Measurements from ENCODE around the gene SAMD8. TPM values are rescaled to one million over a fixed set of nuclear protein-coding genes. Genes with fewer than 3 reads are reported as not detected.
A peak's percentile ranks its signal among the peaks of the same experiment; 100 is the strongest.

SAMD8 gene
- polyA plus RNA-seq (ENCODE audit: insufficient read length in 3 of 3) = 10 to 100 TPM; 12.1 to 15.4 (median 13.4) TPM

DNA sequence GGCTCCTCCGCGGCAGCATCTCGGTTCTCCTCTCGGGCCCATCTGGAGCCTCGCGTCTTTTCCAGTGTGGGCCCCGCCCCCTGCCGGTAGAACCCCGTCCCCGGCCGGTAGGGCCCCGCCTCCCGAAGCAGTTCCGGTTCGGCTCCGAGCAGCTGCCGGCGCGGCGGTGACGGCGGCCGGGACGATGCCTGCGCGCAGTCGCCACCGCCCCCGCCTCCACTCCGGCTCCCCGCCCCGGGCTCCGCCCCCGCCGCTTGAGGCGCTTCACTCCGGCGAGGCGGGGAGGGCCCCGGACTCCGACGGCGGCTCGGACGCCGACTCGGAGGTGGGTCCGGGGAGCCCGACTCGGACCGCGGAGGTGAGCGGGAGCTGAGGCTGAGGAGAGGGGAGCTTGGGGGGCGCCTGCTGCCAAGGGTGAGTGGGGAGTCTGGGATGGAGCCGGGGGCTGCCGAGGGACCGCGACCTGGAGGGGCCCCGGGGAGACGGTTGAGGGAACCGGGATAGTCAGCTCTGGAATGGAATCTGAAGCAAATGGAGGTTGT lies at the start of gene SAMD8:
Gene SAMD8 (plus strand): TSS at position 292 of the 542 bp plus-strand sequence. CDS start 38,873 bp downstream, outside the sequence.
- DNase-seq (ENCODE audit: low read depth in 3 of 3, low spot score in 2 of 3) = peak in 2 of 3 donors; percentile 84 to 88

DNA sequence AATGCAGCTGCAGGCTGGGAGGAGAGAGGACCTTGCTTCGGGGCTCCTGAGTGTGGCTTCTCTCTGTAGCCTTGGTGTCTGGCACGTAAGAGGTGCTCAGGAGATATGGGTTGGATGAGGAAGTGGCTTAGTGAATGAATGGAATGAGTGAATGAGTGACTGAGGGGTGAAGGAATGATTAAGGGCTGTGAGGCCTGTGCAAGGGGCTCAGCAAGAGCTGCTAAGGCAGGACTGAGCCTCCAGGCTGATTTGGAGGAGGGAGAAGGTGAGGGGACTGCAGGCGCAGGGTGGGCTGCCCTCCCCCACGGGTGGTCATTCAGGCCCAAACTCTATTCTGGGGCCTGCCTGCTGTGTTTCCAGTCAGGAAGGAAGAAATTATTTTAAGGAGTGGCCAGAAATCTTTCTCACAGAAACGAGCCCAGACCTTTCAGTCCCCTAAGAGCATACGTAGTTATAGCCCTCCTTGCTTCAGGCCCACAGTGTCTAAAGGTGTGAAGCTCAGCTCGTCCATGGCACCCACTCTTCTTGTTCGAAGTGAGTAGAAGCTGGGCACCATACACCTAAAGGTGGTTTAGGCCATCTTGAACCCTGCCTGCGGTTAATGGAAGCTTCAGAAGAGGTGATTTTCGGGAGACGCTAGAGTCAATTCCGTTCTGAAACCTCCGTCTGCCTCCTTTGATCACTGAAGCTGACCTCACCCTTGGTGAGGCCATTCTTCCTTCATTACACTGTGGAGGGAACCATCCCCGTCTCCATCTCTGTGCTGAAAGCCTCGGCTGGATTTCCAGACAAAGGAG lies 49.5 kb upstream of the SAMD8 start:
- DNase-seq (ENCODE audit: low read depth in 3 of 3, low spot score in 2 of 3) = no peak

DNA sequence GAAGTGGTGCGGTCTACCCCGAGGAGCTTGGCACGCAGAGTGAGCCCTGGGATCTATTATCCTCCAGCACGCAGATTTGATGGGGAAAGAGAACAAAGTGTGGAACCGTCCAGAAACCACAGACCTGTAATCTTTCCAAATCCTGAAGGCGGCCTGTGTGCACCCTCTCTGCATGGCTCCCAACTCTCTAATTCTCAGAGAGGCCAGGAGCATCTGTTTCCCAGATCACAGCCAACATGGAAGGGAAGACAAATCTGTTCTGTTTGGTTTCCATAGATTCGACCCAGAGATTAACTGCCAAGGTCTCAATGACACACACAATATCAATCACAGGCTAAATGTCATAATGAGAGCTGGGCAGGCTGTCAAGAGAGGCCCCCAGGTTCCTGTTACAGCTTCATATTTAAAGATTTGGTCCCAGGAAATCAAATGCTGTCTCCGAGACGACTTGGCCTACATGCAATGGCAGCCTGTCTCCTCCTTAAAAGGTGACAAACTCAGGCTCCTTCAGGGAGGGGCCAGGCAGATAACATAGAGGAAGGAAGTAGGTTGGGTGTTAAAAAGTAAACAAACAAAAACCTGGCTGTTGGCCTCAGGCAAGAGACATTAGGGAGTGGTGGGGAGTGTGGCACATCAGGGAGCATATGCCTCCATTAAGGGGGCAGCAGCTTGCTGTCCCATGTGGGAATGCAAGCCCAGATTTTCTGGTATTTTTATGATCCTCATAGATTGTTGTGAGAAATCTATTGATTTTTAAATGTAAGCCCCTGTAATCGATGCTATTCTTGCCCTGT lies 48.8 kb upstream of the SAMD8 start:
- DNase-seq (ENCODE audit: low read depth in 3 of 3, low spot score in 2 of 3) = no peak

DNA sequence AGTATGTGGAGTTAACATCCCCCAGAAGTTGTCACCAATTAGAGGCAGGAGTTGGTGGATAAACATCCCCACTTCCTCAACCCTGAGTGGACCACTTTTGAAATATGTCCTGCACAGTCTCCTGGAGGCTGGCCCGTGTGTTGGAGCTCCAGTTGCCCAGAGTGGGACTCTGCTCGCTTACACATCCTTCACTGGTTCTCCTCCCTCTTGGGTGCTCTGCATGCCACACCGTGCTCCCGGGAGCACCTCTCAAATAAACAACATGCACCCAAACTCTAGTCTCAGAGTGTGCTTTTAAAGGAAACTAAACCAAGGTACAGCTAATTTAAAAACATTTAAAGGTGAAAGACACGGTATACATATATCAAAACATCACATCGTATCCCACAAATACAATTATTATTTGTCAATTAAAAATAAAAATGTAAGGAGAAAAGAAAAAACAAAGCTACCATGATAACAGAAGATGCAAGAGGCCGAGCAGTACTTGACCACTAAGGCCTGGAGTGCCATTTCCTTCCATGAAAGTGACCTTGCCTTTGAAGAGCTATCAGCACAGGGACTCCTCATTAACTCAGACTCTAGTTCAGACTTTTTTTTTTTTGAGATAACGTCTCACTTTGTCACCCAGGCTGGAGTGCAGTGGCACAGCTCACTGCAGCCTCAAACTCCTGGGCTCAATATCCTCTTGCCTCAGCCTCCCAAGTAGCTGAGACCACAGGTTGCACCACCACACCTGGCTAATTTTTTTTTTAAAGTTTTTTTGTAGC lies 47.8 kb upstream of the SAMD8 start:
- DNase-seq (ENCODE audit: low read depth in 3 of 3, low spot score in 2 of 3) = no peak

DNA sequence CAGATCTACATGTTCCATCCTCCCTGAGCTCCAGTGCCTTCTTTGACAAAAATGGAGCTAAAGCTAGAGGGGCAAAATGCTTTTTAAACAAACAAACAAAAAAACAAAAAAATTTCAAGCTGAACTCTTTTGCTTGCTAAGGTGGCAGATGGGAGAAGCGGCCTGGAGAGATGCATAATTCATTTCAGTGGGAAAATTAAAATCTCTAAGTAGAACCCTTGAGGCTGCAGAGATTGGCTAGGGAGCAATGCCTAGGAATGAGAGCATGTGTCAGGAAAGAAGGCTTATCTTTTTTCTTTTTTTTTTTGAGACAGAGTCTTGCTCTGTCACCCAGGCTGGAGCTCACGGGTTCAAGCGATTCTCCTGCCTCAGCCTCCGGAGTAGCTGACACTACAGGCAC lies 46.4 kb upstream of the SAMD8 start:
- no peak for DNase-seq (ENCODE audit: low read depth in 3 of 3, low spot score in 2 of 3)

DNA sequence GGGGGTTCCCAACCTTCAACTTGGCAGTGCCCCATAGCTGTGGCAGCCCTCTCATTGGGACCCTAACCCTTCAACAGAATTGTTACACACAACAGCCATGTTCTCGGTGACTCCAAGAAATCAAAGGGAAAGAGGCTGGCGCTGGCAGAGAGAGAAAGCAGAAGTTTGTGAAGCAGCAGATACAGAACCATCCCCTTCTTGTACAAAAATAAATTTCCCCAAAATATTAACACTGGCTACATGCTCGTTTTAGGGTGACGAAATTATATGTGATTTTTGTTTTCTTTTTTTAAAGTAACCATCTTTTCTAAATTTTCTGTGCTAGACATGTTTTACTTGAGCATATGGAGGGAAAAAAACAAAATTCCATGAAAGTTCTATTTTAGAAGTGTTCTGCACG lies 45.2 kb upstream of the SAMD8 start:
- DNase-seq (ENCODE audit: low read depth in 3 of 3, low spot score in 2 of 3) = no peak

DNA sequence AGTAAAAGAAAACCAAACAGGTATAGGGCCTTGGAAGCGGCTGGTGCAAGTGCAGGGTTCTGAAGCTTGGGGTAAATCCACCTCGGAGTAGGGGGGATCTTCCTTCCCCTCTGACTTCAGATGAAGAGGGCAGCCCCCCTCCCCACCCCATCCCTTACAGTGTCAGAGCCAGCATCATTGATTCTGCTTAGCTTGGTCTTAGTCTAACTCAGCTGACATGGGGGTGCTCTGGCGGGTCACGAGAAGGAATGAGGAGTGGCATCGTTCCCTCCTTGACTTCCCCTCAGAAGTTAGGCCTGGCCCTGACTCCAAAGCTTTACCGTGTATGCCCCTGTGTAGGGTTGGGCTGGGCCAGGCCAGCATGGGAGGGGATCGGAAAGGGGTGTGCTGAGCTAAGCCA lies 44.2 kb upstream of the SAMD8 start:
- no peak for DNase-seq (ENCODE audit: low read depth in 3 of 3, low spot score in 2 of 3)

DNA sequence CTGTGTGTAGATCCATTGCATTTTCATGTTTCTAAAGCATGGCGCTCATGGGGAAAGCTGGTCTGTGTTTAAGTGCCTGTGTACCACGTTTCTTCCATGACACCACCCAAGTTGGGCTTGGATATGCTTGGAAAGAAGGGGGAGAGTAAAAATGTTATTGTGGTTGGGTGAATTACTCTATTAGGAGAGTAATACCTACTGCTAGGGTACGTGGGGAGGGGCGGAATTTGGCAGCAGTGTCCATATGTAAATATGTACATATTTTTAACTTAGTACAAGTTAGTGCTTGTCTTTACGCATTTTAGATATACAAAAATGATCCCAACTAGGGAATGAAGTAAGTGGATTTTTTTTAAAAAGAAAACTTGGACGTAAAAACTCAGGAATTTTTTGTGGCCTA lies 42.9 kb upstream of the SAMD8 start:
- no peak for DNase-seq (ENCODE audit: low read depth in 3 of 3, low spot score in 2 of 3)

DNA sequence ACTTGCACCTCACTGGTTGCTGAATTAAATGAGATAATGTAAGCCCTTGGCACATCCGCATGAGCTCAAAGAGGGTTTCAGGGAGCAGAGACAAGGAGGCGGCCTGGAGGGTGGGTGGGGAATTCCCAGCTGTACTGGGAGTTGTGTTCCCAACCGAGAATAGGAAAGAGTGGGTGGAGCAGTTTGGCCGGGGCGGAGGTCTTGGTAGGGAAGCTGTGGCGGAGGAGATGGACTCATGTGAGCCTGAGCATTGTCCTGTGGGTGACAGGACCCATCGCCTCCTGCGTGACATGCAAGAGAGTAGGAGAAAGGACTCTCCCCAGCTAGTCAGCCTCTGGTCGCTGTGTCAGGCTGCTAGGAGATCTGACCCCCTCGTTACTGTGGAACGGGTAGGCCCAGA lies 41.0 kb upstream of the SAMD8 start:
- no peak for DNase-seq (ENCODE audit: low read depth in 3 of 3, low spot score in 2 of 3)

DNA sequence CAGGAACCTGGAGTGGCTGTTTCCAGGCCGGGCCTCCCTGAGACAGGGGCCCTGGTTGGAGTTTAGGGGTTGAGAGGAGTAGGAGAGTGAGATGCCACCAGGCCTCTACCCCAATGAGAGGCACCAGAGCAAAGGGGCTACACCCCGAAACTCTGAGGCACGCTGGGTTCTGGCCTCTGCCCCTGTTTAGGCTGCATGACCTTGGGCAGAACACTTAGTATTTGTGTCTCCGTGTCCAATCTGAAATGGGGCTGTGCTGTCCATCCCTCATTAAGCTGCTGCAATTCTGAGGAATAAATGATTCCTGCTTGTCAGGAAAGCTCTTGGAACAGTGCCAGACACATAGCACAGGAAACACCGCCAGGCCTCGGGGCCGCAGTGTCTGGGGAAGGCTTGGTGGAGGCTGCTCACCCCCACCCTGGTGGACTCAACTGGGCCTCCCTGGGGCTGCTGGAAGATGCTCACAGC lies 40.5 kb upstream of the SAMD8 start:
- DNase-seq (ENCODE audit: low read depth in 3 of 3, low spot score in 2 of 3) = peak; percentile 27 to 50 (median 42)

DNA sequence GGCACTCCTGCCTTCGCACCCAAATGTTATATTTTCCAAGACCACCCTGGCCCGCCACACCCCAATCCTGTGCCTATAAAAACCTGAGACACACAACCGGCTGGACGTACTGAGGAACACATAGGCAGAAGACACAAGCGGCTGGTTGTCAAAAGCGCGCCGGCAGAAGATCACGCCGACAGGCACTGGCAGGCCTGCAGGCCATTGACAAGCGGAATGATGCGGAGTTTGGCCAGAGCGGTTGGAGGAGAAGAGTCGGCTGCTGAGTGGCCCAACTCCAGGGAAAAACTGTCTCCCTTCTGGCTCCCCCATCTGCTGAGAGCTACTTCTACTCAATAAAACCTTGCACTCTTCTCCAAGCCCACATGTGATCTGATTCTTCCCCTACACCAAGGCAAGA lies 39.7 kb upstream of the SAMD8 start:
- no peak for DNase-seq (ENCODE audit: low read depth in 3 of 3, low spot score in 2 of 3)

DNA sequence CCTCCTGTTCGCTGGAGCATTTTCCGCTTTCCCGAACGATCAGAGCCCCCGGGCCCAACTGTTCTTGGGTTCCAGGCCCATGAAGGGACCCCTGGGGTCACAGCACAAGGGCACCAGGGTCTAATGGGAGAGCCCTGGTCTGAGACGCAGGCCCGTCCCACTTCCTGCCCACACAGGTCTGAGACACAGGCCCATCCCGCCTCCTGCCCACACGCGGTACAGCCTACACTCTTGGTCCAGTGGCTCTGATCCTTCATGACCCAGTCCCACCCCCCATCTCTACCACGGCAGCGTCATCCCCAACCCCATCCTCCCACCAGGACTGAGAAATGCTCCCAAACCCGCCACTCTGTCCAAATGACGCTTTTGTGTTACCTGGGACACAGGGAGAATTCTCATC lies 38.7 kb upstream of the SAMD8 start:
- no peak for DNase-seq (ENCODE audit: low read depth in 3 of 3, low spot score in 2 of 3)

DNA sequence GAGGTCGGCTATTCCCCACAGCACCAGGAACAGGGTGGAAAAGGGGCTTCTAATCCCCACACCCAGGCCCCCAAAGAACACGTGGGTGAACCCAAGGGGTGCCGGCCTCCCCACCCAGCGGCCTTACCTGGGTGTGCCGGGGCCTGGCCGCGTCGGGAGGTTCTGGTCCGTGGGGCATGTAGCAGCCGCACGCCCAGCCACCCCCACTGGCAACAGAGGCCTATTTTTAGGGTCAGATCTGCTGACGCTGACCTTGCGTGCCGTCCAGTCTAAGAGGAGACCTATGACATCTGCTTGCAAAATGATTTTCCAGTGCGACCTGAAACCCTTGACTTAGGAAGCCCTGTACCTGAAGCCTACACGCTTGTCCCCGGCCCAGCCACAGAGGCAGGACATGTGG lies 38.0 kb upstream of the SAMD8 start:
- DNase-seq (ENCODE audit: low read depth in 3 of 3, low spot score in 2 of 3) = no peak

DNA sequence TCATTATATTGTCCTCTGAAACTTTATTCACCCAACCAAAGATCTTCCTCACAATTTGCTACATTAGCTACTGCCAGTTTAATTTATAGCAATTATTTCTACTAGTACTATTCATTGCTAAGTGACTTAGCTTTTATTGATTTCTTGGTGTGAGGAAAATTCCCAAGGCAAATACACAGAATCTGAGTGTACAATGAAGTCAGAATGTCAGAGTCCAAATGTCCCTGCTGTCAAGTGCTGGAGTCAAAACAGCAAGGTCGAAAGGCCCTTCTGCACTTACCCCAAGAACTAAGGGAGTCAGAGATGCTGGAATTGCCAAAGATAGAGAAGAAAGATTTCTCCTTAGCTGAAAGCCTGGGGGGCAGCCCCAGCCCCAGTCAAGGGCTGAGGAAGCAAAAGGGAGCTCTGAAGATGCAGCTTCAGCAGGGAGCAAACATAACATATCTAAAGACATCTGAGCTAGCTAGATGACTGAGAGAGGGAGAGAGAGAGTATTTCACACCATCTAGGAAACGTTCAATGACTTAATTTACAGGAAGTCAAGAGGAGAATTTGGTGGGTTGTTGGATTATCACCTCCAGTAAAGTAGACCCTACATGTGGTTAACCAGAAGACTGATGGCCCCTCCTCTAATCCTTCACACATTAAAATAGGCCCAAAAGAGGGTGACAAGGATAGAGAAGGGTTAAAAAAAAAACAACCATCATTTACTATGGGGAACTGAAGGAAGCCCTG lies 36.6 kb upstream of the SAMD8 start:
- DNase-seq (ENCODE audit: low read depth in 3 of 3, low spot score in 2 of 3) = no peak

DNA sequence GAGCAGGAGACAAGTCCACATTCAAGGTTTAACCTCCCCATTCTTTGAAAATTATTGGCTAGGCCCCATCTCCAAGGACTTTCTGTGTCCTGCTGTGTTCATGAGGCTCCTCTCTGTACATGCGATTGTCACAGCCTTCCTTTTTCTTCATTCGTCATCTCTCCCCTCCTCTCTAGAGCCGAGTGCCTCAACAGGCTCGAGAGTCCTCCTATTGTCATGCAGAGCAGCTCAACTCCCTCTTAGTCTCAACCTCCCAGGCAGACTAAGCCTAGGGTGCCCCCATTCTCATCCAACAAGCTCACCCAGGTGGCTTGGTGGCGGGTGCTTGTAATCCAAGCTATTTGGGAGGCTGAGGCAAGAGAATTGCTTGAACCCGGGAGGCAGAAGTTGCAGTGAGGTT lies 35.1 kb upstream of the SAMD8 start:
- DNase-seq (ENCODE audit: low read depth in 3 of 3, low spot score in 2 of 3) = no peak

DNA sequence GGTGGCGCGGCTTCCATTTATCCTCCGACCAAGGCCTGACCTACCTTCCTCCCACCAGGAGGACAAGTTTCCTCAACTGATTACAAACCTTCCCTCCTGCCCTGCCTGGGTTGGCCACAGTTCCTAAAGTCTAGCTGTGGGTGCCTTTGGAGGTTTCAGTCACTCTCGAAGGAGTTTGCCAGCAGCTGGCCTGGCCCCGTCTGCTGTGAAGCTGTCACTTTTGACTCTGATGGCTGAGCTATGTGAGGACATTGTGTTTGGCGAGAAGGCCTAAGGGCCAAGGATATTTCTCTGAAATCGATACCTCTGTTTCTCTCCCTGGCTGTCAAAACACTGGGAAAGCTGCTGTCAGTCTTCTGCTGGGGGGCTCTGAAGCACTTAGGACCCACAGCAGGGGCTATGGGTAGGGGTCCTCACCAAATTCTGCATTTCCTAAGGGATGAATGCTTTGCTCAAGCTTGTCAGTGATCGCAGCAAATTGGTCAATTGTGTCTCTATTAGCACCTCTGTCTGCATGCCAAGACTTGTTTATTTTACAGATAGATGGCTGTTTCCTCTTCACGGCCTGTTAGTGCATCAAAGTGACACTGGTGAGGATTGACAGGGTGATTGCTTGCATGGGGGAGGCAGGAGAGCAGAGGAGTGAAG lies 31.9 kb upstream of the SAMD8 start:
- DNase-seq (ENCODE audit: low read depth in 3 of 3, low spot score in 2 of 3) = no peak

DNA sequence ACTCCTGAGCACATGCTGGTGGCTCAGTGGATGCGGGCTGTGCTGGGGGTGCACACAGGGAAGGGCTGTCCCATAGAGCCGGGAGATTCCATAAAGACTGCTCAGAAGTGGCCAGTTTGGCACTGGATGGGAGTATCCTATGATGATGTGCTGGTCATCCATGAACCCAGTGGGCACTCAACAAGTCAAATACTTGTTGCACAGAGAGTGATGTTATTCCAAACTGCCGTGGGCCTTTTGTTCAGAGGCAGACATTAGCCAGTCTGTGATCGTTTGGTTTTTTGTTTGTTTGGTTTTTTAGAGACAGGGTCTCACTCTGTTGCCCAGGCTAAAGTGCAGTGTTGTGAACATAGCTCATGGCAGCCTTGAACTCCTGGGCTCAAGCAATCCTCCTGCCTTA lies 30.9 kb upstream of the SAMD8 start:
- no peak for DNase-seq (ENCODE audit: low read depth in 3 of 3, low spot score in 2 of 3)

DNA sequence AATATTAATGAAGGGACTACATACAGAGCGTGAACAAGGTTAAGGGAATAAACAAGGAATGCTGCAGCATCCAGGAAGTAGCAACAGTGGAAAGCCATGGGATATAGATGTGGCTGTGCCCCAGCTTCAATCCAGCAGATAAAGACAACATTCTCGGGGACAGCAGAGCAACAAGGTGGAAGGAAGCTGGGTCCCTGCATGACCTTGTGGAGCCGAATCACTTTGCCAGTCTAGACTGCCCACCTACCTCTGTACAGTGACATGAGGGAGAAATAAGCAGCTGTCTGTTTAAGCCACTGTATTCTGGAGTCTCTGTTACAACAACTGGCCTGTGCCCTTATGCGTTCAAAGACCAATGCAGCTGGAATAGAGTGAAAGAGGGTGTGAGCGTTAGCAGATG lies 30.1 kb upstream of the SAMD8 start:
- no peak for DNase-seq (ENCODE audit: low read depth in 3 of 3, low spot score in 2 of 3)

DNA sequence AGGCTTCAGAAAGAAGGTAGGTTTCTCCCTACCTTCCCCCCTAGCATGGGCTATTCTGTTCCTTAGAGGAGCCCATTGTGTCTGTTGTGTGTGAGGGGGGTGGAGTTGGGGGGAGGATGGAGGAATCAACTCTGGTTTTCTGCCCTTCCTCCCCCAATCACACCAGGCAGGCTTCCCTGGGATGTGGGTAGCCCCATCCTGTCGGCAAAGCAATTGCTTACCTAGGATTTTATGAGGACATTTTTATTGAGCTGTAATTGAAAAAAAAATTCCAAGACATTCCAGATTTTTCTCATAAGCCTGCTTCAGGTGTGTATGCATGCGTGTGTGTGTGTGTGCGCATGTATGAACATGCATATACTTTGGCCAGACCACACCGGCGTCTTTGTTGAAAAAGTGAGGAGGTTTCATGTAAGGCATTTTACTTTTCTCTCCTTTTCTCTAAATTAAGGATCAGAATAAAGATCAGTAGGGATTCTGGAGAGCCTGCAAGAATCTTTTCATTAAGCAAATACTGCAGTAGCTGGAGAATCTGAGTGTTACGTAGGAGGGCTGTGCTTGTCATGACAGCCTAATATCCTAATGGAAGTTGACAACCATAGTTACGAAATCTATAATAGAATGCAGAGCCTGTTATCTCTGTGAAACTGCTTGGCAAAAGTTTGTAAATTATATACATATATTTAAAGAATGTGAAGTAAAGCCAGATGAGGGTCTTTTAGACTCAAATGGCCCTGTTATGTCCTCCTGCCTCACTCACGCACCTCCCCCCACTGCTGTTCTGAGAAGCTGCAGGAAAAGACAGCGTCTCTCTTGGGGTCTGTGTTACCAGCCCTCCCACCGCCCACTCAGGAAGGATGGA lies 27.3 kb upstream of the SAMD8 start:
- DNase-seq (ENCODE audit: low read depth in 3 of 3, low spot score in 2 of 3) = no peak

All from right renal cortex interstitium (tissue), 3 donors.